ENCODE data around the gene MCM7.

The MCM7 gene

DNA sequence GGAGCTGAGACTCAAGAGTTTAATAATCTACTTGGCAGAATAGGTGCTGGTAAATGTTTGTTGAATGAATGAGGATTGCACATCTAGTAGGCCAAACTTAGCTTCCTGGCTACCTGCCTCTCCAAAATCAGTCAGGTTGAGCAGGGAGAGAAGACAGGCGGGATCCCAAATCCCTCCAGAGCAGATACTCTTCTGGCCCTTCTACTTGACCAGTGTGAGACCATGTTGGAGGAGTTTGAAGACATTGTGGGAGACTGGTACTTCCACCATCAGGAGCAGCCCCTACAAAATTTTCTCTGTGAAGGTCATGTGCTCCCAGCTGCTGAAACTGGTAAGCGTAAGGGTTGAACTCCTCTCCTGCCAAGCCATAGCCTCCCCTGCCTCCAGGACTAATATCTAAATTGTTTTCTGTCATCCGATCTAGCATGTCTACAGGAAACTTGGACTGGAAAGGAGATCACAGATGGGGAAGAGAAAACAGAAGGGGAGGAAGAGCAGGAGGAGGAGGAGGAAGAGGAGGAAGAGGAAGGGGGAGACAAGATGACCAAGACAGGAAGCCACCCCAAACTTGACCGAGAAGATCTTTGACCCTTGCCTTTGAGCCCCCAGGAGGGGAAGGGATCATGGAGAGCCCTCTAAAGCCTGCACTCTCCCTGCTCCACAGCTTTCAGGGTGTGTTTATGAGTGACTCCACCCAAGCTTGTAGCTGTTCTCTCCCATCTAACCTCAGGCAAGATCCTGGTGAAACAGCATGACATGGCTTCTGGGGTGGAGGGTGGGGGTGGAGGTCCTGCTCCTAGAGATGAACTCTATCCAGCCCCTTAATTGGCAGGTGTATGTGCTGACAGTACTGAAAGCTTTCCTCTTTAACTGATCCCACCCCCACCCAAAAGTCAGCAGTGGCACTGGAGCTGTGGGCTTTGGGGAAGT lies 23.4 kb upstream of the MCM7 start:
- in situ Hi-C loops (cut with MboI; ENCODE audit: low sequenced_read_pairs): no loop called here

DNA sequence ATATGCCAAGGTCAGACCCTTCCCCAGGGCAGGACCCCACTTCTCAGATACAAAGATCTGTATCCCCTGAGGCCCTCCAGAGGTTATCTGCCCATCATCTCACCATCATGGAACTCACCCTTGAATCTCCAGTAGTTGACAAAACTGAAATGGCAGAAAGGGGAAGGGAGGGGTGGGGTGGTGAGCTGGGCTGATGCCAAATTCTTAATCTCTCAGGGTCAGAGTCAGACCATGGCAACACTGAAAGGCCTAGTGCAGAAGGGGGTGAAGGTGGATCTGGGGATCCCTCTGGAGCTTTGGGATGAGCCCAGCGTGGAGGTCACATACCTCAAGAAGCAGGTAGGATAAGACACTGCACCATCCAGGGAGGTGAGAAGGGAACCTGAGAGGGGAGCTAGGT lies 21.4 kb upstream of the MCM7 start:
- in situ Hi-C loops (cut with MboI; ENCODE audit: low sequenced_read_pairs): no loop called here

DNA sequence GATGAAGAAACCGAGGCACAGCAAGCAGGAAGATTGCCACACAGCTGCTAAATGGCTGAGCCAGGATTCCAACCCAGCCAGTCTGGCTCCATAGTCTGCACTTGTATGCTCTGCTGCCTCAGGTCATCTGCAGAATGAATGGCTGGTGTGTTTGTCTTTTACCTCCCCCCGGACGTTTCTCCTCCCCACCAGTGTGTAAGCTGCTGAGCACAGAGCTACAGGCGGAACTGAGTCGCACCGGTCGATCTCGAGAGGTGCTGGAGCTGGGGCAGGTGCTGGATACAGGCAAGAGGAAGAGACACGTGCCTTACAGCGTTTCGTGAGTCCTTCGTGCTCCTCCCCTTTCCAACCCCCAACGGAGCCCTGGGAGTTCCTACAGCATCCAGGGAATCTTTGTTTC lies 20.9 kb upstream of the MCM7 start:
- in situ Hi-C loops (cut with MboI; ENCODE audit: low sequenced_read_pairs): no loop called here

DNA sequence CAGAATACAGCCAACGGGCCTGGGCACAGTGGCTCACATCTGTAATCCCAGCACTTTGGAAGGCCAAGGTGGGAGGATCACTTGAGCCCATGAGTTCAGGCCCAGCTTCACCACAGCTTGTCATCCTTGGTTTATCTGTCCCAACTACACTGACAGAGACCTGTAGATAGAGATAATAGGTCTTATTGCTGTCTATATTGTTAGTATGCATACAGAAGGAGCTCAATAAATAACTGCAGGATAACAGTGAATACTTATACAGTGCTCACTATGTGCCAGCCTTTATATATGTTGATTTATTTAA lies 19.5 kb upstream of the MCM7 start:
- in situ Hi-C loops (cut with MboI; ENCODE audit: low sequenced_read_pairs): no loop called here

DNA sequence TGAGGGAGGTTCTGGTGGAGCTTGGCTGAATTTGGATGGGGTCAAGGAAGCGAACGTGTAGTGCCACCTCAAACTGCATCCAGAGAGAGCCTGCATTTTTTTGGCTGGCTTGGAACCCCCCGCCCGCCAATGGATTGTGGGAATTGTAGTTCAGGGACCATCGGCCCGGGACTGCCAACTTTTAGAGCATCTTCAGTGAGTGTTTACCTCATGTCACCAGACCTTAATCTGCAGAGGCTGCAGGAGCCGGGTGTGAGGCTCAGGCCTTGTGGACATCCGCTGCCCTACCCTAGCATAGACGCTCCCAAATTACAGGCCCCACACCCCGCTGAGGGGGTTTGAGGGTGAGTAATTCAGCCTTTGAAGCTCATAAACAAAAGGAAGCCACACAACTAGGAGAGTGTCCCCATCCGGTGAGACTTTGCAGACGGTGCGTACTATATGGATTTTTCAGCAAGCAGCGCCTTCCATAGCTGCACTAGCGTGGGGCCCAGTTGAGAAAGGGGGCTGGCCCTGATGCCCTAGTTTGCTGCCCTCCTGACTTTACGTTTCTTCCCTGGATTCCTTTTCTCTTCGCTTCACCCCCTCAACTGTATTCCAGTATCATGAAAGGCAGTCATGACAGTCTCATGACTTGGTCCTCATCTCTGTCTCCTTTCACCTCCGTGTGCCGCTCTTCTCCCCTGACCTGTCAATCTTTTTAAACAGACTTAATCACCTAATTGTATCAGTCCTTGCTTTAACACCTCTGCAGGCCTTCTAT lies 19.0 kb upstream of the MCM7 start:
- in situ Hi-C loops (cut with MboI; ENCODE audit: low sequenced_read_pairs): no loop called here

DNA sequence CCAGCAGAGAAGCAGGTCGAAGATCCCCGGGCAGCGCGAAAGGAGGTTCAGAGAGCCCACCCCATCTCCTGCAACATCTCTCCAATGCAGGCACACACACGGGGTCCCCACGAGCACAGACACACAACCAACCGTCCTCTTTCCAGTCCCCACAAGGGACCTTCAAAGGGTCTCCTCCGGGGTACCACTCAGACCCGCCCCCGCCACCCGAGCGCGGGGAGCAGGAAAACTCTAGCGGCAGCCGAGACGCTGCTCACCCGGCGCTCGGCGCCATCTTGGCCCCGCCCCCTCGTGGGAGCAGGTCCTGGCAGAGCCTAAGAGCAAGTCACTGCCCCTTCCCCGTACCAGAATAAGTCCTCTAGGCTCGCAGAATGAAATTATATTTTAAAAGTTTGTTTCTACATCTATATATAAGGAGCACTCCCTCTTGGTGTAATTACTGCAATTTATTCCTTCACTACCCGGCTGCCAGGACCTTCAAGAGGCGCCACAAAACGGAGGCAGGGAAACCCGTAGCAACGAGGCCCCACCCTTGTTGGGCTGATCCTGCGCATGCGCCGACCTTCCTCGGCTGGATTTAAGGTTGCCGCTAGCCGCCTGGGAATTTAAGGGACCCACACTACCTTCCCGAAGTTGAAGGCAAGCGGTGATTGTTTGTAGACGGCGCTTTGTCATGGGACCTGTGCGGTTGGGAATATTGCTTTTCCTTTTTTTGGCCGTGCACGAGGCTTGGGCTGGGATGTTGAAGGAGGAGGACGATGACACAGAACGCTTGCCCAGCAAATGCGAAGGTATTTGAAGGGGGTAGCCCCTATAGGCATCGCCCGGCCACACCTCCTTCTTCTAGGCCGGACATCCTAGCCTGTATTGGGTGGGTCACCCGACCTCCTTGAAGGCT lies 18.1 kb upstream of the MCM7 start, which contains the start of the genes CNPY4 and TAF6:
Gene CNPY4, plus strand, starts transcription at position 563 of the 898 bp plus-strand sequence. Its CDS starts 111 bp downstream, at position 674.
Gene TAF6, minus strand, starts transcription at position 287 of the 898 bp plus-strand sequence. CDS start 5,149 bp downstream, outside the sequence.
- in situ Hi-C loops (cut with MboI; ENCODE audit: low sequenced_read_pairs): no loop called here

DNA sequence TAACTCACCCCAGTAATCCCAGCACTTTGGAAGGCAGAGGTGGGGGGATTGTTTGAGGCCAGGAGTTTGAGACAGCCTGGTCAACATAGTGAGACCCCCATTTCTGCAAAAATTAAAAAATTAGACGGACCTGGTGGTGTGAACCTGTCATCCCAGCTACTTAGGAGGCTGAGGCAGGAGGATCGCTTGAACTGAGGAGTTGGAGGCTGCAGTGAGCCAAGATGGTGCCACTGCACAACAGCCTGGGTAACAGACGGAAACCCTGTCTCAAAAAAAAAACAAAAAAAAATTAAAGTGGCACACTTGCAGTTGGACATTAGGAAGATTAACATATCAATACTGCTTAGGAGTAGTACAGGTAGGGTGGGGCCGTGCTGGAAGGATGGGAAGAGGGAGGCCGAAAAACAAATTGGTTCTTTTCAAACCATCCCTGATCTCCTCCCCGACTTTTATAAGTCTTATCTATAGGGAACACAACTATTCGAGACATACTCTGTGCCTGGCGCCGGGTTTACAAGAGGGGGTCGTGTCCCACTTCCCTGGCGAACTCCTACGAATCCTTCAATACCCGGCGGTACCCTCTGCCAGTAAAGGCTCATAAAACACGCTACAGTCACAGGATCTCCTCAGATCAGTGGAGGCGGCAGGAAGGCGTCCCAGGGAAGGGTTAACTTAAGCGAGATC lies 17.3 kb upstream of the MCM7 start:
- in situ Hi-C loops (cut with MboI; ENCODE audit: low sequenced_read_pairs): no loop called here

DNA sequence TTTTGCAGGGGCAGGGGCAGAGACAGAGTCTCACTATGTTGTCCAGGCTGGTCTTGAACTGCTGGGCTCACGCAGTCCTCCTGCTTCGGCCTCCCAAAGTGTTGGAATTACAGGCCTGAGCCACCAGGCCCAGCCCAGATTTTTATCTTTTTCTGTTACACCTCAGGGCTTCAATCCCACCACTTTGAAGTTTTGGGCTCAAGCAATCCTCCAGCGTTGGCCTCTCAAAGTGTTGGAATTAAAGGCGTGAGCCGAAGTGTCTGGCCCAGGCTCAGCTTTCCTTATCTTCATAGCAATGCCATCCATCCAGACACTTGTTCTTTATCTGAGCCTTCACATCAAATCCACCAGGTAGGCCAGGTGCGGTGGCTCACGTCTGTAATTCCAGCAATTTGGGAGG lies 13.8 kb upstream of the MCM7 start:
- in situ Hi-C loops (cut with MboI; ENCODE audit: low sequenced_read_pairs): no loop called here

DNA sequence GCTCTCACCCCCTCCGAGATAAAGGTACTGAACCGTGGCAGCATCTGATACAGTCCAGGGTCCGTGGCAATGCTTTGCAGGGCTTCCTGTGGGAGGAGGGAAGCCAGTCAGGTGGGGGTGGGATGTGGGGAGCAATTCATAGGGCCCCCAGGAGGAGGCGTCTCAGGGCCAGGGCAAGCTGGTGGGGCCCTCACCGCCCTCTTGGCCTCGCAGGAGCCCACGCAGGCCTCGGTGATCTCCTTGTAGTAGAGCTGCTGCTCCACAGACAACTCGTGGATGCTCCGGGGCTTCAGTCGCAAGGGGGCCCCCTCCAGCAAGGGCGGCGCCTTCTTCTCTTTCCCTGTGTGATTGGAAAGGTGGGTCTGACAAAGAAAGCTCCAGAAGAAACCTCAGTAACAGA lies 10.7 kb upstream of the MCM7 start:
- in situ Hi-C loops (cut with MboI; ENCODE audit: low sequenced_read_pairs): no loop called here

DNA sequence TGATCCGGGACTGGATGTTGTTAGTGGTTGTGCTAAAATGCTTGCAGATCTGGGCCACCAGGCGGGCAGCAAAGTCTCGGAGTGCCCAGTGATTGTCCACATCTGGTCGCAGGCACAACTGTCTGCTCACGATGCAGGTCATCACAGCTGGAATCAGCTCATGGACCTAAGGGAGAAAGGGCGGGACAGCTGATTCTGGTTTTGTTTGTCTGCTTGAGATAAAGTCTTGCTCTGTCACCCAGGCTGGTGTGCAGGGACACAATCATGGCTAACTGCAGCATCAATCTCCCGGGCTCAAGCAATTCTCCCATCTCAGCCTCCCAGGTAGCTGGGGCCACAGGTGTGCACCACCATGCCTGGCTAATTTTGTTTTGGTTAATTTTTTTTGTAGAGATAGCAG lies 10.0 kb upstream of the MCM7 start:
- in situ Hi-C loops (cut with MboI; ENCODE audit: low sequenced_read_pairs): no loop called here

DNA sequence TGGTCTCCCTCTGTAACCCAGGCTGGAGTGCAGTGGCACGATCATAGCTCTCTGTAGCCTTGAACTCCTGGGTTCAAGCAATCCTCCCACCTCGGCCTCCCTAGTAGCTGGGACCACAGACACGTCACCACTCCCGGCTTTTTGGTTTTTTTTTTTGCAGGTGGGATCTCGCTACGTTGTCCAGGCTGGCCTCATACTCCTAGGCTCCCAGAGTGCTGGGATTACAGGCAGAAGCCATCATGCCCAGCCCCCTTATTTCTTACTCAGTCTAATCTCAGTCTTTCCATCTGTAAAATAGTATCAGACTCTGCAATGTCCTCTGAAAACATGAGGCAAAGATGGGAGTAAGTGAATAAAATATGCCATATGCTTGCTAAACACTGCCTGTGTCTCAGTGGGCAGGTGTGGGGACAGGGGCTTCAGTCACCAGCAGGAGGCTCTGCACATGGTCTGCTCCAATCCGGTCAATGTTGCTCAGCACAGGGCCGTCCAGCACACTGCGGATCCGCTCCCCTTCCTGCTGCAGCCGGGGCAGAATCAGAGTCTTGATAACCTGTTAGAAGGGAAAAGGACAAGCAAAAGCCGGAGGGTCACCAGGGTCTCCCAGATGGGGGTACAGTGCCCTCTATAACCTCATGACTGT lies 8.4 kb upstream of the MCM7 start:
- in situ Hi-C loops (cut with MboI; ENCODE audit: low sequenced_read_pairs): no loop called here

DNA sequence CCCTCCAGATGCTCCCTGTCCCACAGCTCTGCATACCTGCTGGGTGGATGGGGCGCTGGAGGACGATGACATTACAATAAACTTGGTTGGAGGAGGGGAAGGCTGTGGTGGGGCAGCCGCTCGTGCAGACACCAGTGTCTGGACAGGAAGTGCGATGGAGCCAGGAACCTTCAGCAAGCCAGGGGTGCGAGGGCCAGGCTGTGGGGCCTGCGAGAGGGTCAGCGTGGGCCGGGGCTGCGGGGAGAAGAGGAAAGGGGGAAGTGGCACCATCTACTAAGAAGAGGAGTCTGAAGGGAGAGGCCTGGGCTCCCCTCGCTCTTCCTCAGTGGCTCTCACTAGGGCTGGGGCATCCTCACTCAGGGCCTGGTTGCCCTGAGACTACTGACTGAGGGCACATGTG lies 6.7 kb upstream of the MCM7 start:
- in situ Hi-C loops (cut with MboI; ENCODE audit: low sequenced_read_pairs): no loop called here

DNA sequence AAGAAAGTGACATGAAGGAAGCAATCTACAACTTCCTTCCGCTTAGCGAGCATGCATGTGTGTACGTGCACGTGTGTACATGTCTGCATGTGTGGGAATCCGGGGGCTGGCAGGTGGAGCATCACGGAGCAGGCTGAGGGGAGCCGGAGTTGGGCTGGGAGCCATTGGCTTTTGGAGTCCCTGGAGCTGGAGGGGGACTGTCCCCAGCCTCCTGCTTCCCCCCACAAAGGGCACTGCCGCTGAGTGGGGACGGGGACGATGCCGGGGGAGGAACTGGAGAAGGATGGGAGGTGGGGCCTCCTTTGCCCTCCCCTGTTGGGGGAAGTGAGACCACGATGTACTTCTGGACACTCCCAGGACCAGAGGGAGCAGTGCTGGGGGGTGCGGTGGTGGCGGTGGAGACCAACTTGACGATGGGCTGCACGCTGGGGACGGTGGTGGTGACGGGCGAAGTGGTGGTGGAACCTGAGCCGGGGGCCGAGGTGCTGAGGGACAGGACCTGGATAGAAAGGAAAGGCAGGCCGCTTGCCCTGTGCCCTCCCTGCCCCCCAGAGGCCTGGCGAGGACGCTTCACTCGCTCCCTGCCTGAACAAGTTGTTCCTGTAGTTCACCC lies 6.0 kb upstream of the MCM7 start:
- in situ Hi-C loops (cut with MboI; ENCODE audit: low sequenced_read_pairs): no loop called here

DNA sequence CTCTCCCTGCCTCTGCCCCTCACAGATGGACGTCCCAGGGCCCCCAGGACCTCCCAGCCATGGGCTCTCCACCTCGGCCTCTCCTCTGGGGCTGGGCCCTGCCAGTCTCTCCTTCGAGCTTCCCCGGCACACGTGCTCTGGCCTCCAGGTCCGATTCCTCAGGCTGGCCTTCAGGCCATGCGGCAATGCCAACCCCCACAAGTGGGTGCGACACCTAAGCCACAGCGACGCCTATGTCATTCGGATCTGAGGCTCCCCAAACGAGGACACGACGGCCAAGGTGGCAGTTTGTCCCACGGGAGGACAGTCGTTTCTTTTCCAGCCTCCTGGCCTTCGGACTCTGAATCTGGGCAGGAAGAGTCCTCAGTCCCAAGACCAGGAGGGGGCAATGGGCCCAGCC lies 5.4 kb upstream of the MCM7 start:
- in situ Hi-C loops (cut with MboI; ENCODE audit: low sequenced_read_pairs): no loop called here

DNA sequence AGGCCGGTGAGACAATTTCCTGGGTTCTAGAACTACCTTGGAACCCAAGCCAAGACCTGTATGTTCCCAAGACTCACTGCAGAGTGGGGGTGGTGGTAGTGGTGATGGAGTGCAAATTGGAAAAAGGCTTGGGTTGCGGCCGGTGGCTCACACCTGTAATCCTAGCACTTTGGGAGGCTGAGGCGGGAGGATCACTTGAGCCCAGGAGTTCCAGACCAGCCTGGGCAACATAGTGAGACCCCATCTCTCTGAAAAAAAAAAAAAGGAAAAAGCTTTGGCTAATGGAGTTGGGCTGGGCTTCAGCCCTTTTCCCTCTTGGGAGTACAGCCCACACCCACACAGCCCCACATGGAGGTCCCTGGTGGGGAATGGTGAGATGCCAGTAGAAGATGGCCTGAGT lies 4.3 kb upstream of the MCM7 start:
- in situ Hi-C loops (cut with MboI; ENCODE audit: low sequenced_read_pairs): no loop called here

DNA sequence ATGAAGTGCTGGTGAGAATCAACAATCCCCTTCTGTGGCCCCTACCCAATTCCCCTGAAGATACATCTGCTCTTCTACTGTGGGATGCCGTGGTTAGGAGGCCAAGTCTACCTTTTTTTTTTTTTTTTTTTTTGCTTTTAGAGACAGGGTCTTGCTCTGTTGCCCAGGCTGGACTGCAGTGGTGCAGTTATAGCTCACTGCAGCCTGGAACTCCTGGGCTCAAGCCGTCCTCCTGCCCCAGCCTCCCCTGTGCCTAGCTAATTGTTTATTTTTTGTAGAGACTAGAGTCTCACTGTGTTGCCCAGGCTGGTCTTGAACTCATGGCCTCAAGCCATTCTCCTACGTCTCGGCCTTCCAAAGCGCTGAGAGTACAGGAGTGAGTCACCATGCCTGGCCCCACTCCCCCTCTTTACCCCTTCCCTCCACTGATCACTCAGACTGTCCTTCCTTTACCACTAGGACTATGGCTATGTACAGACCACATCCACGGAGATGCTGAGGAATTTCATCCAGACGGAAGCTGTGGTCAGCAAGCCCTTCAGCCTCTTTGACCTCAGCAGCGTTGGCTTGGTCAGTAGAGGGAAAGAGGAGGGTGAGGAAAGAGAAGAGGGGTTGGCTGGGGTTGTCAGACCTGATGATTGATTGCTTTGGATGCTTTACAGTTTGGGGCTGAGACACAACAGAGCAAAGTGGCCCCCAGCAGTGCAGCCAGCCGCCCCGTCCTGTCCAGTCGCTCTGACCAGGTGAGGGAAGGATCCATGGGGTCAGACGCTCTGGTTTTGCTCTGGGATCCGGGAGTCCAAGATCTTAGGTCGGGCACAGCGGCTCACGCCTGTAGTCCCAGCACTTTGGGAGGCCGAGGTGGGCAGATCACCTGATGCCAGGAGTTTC lies 2.0 kb upstream of the MCM7 start:
- in situ Hi-C loops (cut with MboI; ENCODE audit: low sequenced_read_pairs): no loop called here

DNA sequence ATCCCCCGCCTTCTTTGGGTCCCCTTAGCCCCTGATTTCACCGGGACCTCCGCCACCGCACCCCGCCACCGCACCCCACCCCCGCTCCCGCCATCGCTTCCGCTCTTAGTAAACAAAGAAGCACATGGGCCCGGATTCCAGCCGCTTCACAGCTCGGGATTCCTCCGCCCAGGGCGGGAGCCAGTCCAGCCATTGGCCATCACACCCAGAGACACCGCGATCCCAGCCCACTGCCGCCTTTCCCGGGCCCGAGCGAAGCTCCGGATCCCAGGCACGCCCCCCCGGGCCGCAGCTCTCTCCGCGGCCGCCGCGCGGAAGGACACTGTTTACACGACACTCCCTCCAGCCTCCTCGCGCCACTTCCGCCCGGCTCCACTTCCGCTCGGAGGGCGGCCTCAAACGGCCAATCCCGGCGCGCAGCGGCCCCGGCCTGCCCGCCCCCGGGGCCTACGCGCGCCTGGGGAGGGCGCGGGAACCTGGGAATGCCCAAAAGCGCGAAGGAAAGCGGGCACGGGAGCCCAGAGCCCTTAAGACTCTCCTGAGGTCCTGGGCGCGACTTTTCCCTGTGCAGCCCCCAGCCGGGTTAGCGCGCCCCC lies 679 bp downstream of the MCM7 start:
- in situ Hi-C loops (cut with MboI; ENCODE audit: low sequenced_read_pairs): no loop called here

DNA sequence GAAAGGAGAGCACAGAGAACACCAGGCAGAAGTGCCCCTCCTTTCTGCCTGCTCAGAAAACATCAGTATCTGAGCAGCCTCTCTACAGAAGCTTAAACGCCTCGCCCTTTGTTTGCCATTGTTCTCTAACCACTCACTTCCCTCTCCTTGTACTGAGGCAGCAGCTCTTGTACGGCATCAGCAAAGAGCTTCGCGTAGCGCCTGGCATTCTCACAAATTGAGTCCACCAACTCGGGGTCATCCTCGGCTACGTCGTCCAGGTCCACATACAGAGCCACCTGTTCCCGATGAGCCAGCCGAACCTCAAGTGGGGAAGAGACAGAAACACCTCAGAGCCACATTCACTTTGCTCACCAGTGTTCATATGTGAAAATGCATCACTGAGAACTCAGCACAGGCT lies 1.7 kb downstream of the MCM7 start:
- in situ Hi-C loops (cut with MboI; ENCODE audit: low sequenced_read_pairs): no loop called here

All from HL-60/S4 treated with phorbol 12-myristate 13-acetate at 8.2 ng/mL for 4 days and 3 days (cell line).